COLO829 (cell line): Measurements from ENCODE around the gene SLC35E2B.
"Not testable (repeated sequence)": the region's sequence is repeated elsewhere in the genome, so short reads cannot be mapped to it uniquely, and the experiment has no call there.

Experiments
- DNase-seq: peaks from one replicate; pipeline ENCODE4 v3.0.0; 2012; ENCODE audit warnings: low spot score

The SLC35E2B gene

DNA sequence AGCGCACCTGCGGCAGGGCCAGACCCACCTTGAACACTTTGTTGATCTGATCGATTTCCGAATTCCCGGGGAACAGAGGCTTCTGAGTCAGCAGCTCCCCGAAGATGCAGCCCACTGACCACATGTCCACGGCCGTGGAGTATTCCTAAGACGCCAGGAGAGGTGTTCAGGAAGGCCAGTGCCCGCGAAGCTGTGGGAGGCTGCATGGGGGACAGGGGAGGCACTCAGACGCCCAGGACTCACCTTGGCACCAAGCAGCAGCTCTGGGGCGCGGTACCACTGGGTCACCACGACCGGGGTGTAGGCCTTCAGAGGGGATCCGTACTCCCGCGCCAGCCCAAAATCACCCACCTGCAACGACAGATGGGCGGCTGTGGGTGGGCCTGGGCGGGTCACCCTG lies 11.2 kb upstream of the SLC35E2B start:
- no peak for DNase-seq

DNA sequence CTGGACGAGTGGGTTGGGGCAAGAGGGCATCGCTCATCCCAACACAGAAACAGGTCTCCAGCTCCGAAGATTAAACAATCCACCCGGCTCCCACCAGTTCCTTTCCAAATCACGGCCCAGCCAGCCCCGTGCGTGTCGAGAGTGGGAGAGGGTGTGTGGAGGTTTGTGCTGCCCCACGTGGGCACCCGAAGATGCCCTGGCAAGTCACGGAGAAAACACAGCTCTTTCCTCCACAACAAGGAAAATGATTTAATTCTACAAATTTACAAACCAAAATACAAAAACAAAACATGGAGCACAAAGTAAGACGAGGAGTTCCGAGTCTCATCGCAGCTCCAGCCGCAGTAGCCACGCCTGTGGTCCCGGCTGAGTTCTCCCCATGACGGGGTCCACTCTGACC lies 9.9 kb upstream of the SLC35E2B start:
- not testable (repeated sequence) for DNase-seq

DNA sequence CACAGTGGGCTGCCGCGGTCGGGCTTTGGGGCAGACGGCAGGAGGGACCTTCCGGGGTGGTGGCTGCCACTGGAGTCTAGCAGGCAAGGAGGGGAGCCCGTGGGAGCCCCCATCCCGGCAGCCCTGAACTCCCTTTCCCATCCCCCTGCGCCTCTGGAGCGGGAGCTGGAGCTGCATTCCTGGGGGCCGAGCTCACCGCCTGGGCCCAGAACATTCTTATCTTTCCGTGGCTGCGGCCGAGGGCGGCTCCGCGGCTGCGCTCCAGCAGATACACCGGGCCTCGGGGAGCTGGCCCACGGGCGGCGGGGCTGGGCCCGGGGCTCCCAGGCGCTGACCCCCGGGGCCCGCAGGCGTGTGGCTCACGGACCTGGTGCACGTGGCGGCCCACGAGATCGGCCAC lies 8.0 kb upstream of the SLC35E2B start:
- DNase-seq: not testable (repeated sequence)

DNA sequence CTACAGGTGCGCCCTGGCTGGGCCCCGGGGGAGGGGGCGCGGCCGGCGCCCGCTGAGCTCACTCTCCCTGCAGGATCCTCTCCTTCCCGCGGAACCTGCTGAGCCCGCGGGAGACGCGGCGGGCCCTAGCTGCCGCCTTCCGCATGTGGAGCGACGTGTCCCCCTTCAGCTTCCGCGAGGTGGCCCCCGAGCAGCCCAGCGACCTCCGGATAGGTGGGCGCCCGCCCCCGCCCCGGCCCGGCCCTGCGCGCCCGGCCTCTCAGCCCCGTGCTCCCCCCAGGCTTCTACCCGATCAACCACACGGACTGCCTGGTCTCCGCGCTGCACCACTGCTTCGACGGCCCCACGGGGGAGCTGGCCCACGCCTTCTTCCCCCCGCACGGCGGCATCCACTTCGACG lies 7.5 kb upstream of the SLC35E2B start:
- not testable (repeated sequence) for DNase-seq

DNA sequence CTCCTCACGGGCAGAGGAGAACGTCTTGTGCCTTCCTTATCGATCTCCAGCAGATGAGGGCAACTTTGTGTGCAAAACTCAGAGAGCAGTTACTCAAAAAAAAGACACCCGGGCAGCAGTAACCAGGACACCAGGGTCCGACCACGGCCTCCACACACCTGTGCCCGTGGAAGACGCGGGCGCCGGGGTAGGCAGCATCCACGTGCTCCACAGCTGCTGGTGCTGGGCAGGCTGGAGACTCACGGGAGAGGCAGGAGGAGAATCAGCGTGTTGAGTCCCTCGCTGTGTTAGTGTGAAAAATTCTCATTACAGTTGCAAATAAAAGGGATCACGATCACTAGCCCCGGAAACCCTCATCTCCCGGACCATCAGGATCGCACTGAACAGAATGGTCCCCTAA lies 6.5 kb upstream of the SLC35E2B start:
- not testable (repeated sequence) for DNase-seq

DNA sequence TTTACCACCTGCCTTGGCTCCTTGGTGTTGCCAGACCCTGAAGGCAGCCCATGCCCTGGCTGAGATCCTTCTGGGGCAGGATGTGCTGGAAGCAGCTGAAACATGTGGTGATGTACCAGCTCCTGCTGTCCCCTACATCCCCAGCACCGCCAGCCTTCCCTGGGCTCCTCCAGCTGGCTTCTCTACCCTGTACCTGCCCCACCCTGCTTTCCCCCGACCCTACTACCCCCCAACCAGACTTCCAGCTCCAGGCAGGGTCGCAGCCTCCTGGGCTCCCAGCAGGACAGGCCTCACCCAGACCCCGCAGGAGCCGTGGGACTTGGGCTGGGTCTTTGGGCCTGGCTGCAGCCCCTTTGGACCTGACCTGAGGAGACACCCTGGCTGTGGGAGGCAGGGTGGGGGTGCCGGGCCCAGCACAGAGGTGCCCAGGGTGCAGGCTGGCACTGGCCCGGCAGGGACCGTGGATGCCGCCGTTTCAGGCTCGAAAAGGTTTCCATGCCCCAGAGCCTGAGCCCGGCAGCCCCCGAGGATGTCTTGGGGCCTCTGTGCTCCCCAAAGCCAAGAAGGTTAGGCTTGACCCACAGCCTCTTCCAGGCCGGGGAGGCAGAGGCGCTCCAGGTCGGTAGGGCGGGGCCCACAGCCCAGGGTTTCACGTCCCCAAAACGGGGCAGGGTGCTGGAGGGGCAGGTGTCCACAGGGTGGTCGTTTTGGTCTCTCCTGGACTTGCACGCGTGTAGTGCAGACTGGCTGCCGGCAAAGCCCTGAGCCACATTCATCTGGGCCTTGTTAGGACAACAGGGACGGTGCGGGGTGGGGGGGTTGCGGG lies 5.0 kb upstream of the SLC35E2B start:
- not testable (repeated sequence) for DNase-seq

DNA sequence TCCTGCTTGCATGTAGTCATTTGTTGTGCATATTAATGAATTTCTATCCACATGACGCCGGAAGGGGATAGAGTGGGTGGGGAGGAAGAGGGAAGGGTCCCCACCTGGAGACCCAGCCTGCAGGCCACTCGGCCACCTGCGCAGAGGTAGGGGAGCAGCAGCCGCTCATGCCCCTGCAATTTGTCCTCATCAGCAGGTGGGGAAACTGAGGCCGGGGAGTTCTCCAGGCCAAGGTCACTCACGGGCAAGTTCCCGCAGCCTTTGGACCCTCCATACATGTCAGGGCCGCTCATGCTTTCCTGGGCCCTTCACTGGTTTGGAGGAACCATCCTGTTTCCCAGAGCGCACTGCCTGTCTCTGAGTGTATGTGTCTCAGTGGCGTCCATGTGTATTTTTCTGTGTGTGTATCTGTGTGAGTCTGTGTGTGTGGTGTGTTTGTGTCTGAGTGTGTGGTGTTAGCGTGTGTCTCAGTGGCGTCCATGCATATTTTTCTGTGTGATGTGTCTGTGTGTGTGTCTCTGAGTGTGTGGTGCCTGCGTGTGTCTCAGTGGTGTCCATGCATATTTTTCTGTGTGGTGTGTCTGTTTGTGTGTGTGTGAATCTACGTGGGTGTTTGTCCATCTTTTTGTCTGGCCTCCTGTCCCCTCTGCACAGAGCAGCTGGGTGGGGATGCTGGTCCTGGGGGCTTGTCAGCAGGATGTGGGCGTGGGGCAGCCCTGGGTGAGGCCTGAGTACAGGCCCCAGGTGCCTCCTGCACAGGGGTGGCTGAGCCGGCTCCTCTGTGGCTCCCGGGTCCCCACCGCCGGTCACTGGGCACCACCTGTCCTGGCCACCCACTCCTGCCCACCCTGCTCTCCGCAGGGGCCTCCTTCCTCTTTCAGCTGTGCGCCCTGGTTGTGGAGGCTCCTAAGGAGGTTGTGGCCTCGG lies 4.1 kb upstream of the SLC35E2B start:
- DNase-seq: not testable (repeated sequence)

DNA sequence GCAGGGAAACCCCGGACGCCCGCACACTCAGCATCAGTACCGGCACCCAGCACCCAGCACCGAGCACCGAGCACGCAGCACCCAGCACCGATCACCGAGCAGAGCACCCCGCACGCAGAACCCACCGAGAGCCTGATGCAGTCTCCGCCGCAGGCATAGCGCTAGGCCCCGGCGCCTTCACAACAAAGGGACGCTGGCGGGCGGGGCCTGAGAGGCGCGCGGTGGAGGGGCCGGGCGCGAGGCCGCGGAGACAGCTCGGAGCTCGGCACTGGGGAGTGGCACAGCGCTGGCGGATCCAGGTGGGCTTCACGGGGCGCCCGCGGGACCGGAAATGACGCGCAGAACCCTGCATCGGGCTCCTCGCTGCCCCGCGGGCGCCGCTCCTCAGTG lies 276 bp downstream of the SLC35E2B start:
- DNase-seq: not testable (repeated sequence)

DNA sequence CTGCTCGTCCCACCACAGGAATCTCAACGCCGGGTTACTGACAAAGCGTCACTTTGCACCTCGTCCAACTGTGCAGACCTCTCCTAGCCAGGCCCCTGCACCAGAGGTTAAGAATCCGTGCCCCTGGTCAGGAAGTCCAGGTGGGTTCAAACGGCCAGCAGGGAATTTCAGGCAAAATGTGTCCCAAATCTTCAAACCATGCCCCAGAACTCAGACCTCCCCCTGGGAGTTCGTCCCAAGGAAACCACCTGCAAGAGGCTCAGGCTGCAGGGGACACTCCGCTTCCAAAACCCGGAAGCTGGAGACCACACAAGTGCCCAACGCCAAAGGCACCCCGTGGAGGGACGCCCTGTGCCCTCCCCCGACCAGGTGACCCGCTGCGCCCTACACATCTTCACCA lies 1.2 kb downstream of the SLC35E2B start:
- DNase-seq: not testable (repeated sequence)

DNA sequence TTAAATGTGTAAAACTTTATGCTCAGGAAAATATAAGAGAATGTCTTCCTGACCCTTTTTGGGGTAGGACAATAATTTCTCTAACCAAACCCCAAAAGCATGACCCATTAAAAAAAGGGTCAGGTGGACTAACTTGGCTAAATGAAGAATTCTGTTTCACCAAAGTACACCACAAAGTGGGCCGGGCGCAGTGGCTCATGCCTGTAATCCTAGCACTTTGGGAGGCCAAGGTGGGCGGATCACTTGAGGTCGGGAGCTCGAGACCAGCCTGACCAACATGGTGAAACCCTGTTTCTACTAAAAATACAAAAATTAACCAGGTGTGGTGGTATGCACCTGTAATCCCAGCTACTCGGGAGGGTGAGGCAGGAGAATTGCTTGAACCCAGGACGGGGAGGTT lies 3.1 kb downstream of the SLC35E2B start:
- not testable (repeated sequence) for DNase-seq

DNA sequence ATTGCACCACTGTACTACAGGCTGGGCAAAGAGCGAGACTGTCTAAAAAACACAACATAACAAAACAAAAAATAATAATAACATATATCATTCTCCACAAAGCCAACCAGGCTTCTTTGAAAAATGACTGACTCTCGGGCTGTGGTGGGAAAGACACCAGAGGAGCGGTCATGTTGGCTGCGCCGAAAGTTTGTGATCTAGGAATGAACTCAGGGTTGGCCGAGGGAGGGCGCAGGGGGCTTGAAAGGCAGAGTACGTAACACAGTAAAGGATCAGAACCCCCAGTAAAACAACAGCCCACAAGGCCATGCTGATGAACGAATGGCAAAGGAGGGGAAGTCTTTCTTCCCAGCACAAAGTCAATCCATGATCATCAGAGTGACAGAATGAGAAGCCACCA lies 4.7 kb downstream of the SLC35E2B start:
- no peak for DNase-seq

DNA sequence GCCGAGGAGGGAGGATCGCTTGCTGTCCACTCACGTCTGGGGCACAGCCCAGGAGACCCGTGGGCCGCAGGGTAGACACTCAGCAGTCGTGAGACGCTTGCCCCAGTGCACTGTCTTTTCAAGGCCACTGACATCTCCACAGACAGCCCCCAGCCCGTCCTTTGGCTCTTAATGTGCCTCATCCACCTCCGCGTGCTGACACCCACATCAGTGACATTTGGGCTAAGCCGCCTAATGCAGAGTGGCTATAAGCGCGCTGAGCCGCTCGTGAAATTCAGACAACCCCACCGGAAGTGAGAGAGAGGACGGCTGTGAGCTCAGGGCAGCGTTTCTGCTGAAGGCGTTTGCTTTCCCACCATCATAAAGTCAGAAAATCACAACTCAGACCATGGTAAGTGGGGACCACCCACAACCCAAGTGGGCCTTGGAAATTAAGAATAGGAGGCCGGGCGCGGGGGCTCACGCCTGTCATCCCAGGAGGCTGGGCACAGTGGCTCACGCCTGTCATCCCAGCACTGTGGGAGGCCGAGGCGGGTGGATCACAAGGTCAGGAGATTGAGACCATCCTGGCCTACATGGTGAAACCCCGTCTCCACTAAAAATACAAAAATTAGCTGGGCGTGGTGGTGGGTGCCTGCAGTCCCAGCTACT lies 8.4 kb downstream of the SLC35E2B start:
- no peak for DNase-seq

DNA sequence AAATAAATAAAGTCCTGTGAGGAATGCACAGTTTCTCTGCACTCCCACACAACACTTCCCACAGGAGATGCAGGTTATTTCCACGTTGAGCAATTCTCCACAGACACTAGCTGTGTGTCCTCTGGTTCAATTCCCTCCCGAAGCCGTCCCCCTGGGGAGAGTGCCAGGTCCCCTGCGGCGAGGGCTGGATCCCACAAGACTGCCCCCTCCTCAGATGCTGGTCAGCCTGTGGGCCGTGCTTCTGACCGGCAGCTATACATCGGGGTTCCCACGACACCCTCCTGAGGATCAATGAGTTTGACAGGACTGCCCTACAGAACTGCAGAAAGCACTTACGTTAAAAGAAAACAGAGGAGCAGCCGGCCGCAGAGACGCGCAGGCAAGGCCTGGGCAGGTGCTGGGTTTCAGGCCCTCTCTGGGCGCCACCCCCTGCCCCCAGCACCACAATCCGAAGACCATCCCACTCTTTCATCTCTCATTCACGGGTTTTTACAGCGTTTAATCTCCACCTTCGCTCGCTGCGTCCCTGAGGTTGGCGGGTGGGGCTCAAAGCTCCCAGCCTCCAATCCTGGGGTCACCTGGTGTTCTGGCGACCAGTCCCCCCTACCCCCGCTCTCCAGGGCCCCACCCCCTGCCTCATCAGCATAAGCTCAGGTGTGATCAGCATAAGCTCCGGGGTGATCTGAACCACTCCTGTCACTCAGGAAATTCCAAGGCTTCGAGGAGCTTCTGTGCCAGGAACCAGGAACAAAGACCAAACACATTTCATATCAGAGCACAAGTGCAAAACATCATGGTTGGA lies 9.3 kb downstream of the SLC35E2B start:
- no peak for DNase-seq

DNA sequence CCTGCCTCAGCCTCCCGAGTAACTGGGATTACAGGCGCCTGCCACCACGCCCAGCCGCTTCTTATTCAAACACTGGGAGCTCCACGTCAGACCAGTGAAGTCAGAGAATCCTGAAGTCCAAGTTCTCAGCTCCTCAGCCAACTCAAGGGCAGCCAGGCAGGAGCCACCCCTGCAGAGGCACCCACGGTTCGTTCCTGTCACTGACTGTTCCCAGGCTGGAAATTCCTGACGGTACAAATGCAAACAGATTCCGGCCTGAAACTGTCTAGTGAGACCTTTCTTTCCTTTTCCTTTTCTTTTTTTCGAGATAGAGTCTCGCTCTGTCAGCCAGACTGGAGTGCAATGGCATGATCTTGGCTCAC lies 11.7 kb downstream of the SLC35E2B start:
- no peak for DNase-seq

DNA sequence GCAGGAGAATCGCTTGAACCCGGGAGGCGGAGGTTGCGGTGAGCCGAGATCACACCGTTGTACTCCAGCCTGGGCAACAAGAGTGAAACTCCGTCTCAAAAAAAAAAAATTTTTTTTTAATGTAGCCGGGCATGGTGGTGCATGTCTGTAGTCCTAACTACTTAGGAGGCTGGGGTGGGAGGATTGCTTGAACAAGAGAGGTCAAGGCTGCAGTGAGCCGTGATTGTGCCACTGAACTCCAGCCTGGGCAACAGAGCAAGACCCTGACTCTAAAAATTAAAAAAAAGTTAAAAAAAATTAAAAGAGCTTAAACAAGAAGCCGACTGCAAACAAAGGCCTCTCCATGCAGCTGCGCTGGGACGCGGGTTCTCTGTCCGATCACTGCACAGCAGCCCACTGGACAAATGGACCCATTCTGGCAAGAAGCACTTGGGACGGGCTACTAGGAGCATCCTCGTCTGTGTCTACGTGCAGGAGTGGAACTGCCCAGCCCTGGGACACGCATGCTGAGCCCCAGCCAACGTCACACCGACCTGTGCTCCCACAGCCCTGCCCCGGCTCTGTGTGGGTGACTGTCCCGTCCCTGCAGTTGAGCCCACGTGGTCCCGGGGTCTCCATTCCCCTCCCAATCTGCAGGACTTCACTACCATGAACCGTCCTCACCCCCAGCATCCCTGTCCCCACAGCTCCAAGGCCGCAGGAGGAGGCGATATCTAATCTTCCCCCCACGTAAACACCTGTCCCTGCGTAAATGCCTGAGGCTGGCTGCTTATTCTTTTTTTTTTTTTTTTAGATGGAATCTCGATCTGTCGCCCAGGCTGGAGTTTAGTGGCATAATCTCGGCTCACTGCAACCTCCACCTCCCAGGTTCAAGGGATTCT lies 12.3 kb downstream of the SLC35E2B start:
- no peak for DNase-seq

DNA sequence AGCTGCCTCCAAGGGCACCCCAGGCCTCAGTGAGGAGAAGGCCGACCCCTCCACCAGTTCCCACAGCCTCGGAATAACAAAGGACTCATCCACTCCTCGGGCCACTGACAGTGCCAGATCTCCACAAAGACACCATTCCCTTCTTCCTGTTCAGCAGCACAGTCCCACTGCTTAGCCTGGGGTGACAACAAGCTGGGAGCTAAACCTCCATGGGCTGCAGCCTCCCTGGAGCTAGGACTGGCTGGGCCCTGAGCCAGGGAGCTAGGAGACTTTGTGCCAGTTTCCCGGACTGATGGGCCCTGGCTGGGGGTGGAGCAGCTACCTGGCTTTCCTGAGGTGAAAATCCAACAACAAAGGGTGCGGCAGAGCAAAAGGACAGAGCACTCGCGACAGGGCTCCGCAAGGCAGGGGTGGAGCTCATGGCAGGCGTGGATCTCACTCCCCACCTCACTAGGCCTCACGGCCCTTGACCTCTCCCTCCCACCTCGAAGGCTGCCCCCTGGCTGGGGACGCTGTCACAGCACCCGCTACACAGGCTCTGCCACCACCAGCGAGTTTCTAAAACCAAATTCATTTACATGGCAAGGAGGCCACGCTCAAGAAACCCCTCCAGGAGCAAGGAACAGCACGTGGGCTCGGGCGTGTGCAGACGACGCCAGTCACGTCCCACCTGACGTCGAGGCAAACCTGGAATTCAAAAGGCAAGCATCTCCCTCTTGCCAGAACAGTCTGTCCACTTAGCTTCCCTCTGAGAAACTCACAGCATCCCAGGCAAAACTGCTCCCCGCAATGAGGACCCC lies 13.8 kb downstream of the SLC35E2B start:
- DNase-seq: no peak

DNA sequence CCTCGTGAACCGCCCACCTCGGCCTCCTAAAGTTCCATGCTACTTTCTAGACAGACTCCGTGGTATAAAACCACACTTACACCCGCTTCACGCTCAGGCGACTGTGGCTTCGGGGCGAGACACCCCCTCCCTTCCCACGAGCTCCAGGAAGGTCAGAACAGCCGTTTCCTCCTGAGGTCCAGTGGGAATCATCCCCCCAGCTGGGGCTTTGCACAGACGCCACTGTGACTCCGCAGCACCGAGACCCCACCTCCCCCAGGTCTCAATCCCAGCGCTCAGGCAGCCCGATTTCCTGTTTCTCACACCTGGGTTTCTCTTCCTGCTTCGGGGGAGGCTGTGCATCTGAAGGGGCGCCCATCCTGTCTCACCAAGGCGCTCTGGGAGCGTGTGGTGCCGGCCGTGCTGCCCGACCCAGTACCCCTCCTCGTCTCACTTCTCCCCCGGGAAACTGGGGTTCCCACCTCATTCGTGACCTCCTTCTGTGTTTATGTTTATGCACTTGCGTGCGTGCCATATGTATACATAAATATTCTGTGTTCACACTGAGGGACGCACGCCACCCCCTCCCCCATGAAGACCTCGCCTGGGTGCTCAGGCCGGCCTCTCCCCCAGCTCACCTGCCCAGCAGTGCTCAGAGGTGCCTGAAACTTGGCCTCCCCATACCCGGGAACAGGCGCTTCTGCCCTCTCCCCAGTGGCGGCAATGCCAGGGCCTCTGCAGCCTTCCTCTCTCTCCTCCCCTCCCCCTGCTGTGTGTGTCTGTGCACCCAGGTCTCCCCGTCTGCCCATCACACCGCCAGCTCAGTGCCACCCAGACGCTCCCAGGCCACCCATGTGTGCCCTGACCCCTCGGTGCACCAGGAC lies 14.6 kb downstream of the SLC35E2B start:
- DNase-seq: no peak

DNA sequence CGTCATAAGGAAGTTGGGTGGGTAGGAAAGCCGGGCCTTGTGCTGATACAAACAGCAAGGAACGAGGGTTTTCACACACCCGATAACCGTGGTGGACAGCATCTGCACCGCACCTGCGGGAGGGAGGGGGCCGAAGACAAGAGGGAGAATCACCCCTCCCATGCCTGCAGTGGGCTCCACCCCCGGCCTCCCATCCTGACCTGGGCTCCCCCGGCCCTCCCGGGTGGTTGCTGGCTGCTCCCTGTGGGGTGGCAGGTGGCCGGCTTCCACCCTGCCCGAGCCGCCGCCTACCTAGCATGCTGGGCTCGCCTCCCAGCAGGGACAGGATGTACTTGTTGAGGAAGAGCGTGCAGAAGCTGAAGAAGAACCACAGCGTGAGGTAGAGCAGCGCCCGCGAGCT lies 16.5 kb downstream of the SLC35E2B start:
- not testable (repeated sequence) for DNase-seq

DNA sequence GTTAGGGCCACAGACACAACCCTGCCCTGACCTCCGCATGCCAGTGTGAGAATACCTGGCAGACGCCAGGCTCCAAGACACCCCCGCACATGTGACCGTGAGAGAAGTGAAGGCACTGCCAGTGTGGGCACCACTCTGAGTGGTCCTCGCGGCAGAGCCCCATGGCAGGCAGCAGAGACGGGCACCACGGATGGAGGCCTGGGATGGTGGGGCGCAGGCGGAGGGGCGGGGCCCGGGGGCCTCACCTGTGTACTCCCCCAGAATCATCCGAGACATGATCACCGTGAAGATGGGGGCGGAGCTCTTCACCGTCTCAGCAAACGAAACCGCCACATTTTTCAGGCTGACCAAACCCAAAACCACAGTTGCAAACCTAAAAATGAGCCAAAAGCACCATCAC lies 17.4 kb downstream of the SLC35E2B start:
- DNase-seq: not testable (repeated sequence)
